ENCODE measurements around the gene GALNTL6. TPM values are rescaled to one million over a fixed set of nuclear protein-coding genes. Genes with fewer than 3 reads are reported as not detected.

Gene GALNTL6
- total RNA-seq, 1 experiment from 2014 or later = not detected

DNA sequence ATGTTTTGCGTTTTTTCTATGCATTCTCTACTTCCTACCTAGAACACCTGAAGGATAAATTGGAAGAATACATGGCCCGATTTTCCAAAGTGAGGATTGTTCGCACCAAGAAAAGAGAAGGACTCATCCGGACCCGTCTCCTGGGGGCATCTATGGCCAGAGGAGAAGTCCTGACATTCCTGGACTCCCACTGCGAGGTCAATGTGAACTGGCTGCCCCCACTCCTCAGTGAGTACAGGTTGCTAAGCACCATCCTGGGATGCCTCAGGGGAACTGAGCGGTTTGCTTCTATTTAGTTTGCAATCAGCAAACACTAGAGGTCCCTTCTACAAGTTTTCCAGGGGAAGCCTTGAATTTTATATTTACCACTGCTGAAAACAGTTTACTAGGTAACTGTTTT is 996.1 kb downstream of the GALNTL6 start:
- TF ChIP-seq, protein P1, sequence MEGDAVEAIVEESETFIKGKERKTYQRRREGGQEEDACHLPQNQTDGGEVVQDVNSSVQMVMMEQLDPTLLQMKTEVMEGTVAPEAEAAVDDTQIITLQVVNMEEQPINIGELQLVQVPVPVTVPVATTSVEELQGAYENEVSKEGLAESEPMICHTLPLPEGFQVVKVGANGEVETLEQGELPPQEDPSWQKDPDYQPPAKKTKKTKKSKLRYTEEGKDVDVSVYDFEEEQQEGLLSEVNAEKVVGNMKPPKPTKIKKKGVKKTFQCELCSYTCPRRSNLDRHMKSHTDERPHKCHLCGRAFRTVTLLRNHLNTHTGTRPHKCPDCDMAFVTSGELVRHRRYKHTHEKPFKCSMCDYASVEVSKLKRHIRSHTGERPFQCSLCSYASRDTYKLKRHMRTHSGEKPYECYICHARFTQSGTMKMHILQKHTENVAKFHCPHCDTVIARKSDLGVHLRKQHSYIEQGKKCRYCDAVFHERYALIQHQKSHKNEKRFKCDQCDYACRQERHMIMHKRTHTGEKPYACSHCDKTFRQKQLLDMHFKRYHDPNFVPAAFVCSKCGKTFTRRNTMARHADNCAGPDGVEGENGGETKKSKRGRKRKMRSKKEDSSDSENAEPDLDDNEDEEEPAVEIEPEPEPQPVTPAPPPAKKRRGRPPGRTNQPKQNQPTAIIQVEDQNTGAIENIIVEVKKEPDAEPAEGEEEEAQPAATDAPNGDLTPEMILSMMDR (conservative IDR thresholded peaks at IDR 0.05) = no peak
- no peaks in the 10 kb centered on the region for H3K36me3 Mint-ChIP-seq (ENCODE audit: insufficient read depth in 1 of 3, low read depth in 3 of 3)
- Histone ChIP-seq H3K14ac (ENCODE audit: insufficient read depth, low read length) (no peak overlapping the region), H4K8ac (replicated peaks; ENCODE audit: insufficient read length, low read depth, low read length) (no peak overlapping the region), H3K9me3 (ENCODE audit: control insufficient read depth, low read depth, low read length) (no peaks in the 10 kb centered on the region), H2BK20ac (ENCODE audit: low read depth, low read length, poor library complexity, severe bottlenecking) (no peak overlapping the region), H2BK15ac (ENCODE audit: low read depth, low read length) (no peak overlapping the region), H3K79me1 (ENCODE audit: insufficient read depth, low read depth, low read length, poor library complexity, severe bottlenecking) (no peaks in the 10 kb centered on the region), H2BK12ac (ENCODE audit: insufficient read length, low read depth, low read length) (no peak overlapping the region), H2BK5ac (ENCODE audit: insufficient read length, low read length) (no peak overlapping the region), H4K20me1 (ENCODE audit: control insufficient read depth, insufficient read depth, insufficient read length) (no peaks in the 10 kb centered on the region), H4K91ac (ENCODE audit: insufficient read length, low read depth, low read length) (no peak overlapping the region), H4K5ac (ENCODE audit: insufficient read length, low read depth, low read length) (no peak overlapping the region), H2AFZ (ENCODE audit: low read length) (no peak overlapping the region), H3K4me1 (ENCODE audit: insufficient read depth, low read length) (peaks cover 3% of the 10 kb centered on the region; the same call in 1 of the 2 replicates), H3K9ac (ENCODE audit: extremely low read depth, insufficient read length, low read length) (no peak overlapping the region), H2AK5ac (ENCODE audit: insufficient read length, low read length) (no peak overlapping the region), H3K4ac (ENCODE audit: low read depth, low read length) (no peak overlapping the region), H3K27me3 (ENCODE audit: insufficient read depth, low read length) (no peaks in the 10 kb centered on the region), H3T11ph (ENCODE audit: low read length) (no peak overlapping the region), H3K27ac (ENCODE audit: insufficient read length, low read depth, low read length) (no peak overlapping the region), H3K4me2 (ENCODE audit: insufficient read depth, insufficient read length, low read length) (no peak overlapping the region), H3K56ac (ENCODE audit: insufficient read length, low read depth, low read length) (no peak overlapping the region), H3K23me2 (ENCODE audit: insufficient read length, low read depth, low read length, poor library complexity, severe bottlenecking) (no peaks in the 10 kb centered on the region), H3K18ac (ENCODE audit: insufficient read length, low read depth, low read length) (no peak overlapping the region), H3K23ac (ENCODE audit: insufficient read length, low read depth, low read length) (no peak overlapping the region), H3K79me2 (ENCODE audit: insufficient read depth, low read length) (no peaks in the 10 kb centered on the region), H2BK120ac (ENCODE audit: low read depth, low read length, poor library complexity, severe bottlenecking) (no peak overlapping the region)
- DNase-seq = peak; percentile 91
- H3K27ac Mint-ChIP-seq = peak overlapping the region in 1 of 3 experiments; percentile 84; a peak in 1 of 7 replicates
- H3K27me3 Mint-ChIP-seq (ENCODE audit: low read depth) = no peaks in the 10 kb centered on the region
- peaks cover 29 to 33% of the 10 kb centered on the region in 2 experiments for H3K4me1 Mint-ChIP-seq
- H3K4me3 Mint-ChIP-seq = peak overlapping the region in 1 of 2 experiments; percentile 11; a peak in 3 of 5 replicates
- WGBS (ENCODE audit: extremely low coverage, insufficient read length, low lambda C conversion rate) = no CpG with 5 or more reads among the region's 7 CpGs
- no peaks in the 10 kb centered on the region for H3K9me3 Mint-ChIP-seq
